HG03575 (cell line): Measurements from ENCODE around the gene RAP1GAP2.
"Not testable (repeated sequence)": the region's sequence is repeated elsewhere in the genome, so short reads cannot be mapped to it uniquely, and the experiment has no call there.

Experiments used
- ATAC-seq: cut with Tn5 transposase; IDR thresholded peaks from one replicate; pipeline ENCODE4 v1.9.1; 2021; ENCODE audit not compliant: unreplicated experiment, insufficient number of reproducible peaks, low FRiP score; ENCODE audit errors: extremely low read depth

The RAP1GAP2 gene

GRCh38 chr17:3025421-3026124, 229.3 kb downstream of the RAP1GAP2 start:
- ATAC-seq: no peak

GRCh38 chr17:3026125-3026855, 230.1 kb downstream of the RAP1GAP2 start:
- no peak for ATAC-seq

GRCh38 chr17:3026856-3027751, 230.9 kb downstream of the RAP1GAP2 start:
- ATAC-seq: no peak

- no peak for ATAC-seq
Measured at GRCh38 chr17:3027786-3028532, 231.7 kb downstream of the RAP1GAP2 start.

- ATAC-seq: no peak
Measured at GRCh38 chr17:3029213-3029913, 233.1 kb downstream of the RAP1GAP2 start.

- ATAC-seq: no peak
Measured at GRCh38 chr17:3030096-3030495, 233.9 kb downstream of the RAP1GAP2 start.

DNA sequence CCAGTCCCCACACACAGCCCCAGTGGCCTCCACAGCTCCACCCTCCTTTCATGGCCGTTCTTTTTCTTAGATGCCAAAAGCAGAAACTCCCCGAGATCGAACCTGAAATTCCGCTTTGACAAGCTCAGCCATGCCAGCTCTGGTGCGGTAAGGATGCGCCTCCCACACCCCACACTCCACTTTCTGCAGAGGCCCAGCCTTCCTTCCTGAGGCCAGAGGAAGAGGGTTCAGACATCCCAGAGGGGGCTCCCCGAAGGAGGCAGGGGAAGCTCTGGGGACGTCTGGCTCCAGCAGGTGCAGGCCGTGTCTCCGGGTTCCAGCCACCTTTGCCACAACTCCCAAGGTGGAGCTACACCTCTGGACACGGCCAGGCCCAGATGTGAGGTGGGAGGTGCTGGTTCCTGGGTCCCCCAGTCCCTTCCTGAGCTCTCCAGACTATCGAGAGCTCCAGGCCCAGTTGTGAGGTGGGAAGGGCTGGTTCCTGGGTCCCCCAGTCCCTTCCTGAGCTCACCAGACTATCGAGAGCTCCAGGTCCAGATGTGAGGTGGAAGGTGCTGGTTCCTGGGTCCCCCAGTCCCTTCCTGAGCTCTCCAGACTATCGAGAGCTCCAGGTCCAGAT, 234.7 kb downstream of the RAP1GAP2 start:
- ATAC-seq: not testable (repeated sequence)

GRCh38 chr17:3032258-3033247, 236.3 kb downstream of the RAP1GAP2 start:
- ATAC-seq: no peak

DNA sequence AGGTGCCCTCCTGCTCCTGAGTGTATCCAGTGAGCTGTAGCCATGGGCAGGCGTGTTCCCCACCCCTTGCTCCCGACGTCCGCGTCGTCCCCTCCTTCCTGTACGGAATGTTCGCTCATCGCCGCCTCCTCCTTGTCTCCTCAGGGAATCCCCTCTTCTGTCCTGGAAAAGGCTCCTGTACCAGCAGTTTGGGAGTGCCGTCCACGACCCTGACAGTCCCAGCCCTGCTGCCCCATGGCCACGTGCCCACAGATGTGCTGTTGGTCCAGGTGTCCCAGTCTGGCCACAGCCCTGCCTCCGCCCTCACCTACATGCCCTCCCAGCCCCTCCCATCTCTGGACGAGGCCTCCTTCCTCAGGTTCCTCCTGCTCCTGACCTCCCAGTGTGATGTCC, 237.0 kb downstream of the RAP1GAP2 start:
- ATAC-seq: no peak

- ATAC-seq: no peak
Measured at GRCh38 chr17:3033741-3034577, 237.7 kb downstream of the RAP1GAP2 start.

DNA sequence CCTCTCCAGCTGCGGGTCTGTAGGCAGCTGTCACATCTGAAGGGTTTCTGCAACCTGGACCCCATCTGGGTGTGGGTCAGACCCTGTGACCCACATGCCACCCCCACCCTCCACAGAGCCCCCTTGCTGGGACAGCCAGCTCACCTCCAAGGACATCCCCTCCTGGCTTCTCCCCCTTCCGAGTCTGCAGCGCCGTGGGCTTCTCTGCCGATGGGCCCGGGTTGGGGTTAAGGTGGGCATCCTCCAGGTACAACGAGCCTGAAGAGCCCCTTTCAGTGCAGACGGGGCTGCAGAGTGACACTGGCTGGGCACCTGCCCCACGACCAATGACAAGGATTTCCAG, 238.3 kb downstream of the RAP1GAP2 start:
- ATAC-seq: no peak

- no peak for ATAC-seq
Measured at GRCh38 chr17:3035256-3035967, 239.2 kb downstream of the RAP1GAP2 start.

DNA sequence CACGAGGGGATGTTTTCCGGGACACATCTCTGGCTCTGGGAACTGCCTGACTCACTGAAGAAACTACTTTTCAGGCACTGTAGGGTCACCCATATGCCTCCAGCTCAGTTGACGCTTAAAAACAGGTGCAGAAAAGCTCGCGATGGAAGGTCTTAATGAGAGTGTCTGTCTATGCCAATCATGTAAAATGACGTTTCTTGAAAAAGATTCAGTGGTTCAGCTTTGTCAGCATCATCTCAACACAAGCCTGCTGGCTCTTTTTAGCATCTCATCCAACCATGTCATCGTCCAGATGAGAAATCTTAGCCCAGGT, 239.7 kb downstream of the RAP1GAP2 start:
- ATAC-seq: no peak

GRCh38 chr17:3036800-3037199, 240.6 kb downstream of the RAP1GAP2 start:
- no peak for ATAC-seq

DNA sequence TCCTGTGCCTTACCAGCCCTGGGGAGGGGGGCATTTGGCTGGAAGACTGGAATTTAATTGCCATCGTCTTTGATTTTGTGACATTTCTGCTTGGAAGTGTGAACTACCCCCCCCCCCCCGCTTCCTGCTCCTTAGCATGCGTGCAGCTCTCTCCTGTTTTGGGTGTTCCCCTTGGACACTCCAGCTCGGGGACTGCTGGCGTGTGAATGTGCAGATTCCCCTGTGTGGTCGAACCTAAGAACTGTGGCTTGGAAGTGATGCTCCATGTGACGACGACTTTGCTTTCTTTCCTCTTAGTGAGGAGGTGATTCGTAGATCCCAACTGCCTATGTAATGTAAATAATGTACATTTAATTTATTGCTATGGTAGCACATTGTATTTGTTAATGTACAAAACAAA, 241.0 kb downstream of the RAP1GAP2 start:
- ATAC-seq: no peak

GRCh38 chr17:3038941-3039340, 242.7 kb downstream of the RAP1GAP2 start:
- ATAC-seq: no peak
